IMR-90 (cell line): ENCODE data around the gene CLIC1. TPM values are rescaled to one million over a fixed set of nuclear protein-coding genes. Genes with fewer than 3 reads are reported as not detected.

ENCODE experiments used
- ATAC-seq: fragments of 200-7000 bp; cut with Tn5 transposase; 2 replicates; pipeline ENCODE4 v1.9.1; 2020; ENCODE audit warnings: low read depth, mild to moderate bottlenecking, moderate library complexity
- BruUV-seq: library from RNA; stranded (reverse); fragments of 400-500 nt; replicated peaks from 2 replicates; lab custom pipeline; 2021; lab: Mats Ljungman, UMichigan
- CTCF ChIA-PET: fragments of 300-600 bp; formaldehyde crosslinking; extraction: SDS; loops from one replicate; lab custom pipeline; 2021; ENCODE audit warnings: antibody characterized with exemption; lab: Yijun Ruan, JAX
- POLR2A ChIA-PET: fragments of 300-600 bp; sonication (Branson Sonifier 250); formaldehyde crosslinking; loops from one replicate; lab custom pipeline; 2022; ENCODE audit warnings: antibody characterized with exemption; ENCODE audit not compliant: unreplicated experiment; lab: Charles Lee
- DNase-seq: peaks from one replicate; pipeline ENCODE4 v3.0.0; 2013
- H2AFZ ChIP-seq: replicated peaks from 2 replicates; pipeline ENCODE3; 2013; ENCODE audit warnings: low read length, mild to moderate bottlenecking; ENCODE audit not compliant: poor library complexity
- H2AK5ac ChIP-seq: 2 replicates; pipeline ENCODE4 v1.6.1; 2013; ENCODE audit warnings: low read depth, low read length, inconsistent platforms
- H2AK9ac ChIP-seq: replicated peaks from 2 replicates; pipeline ENCODE3; 2013; ENCODE audit warnings: mild to moderate bottlenecking, low read depth, low read length, moderate library complexity; ENCODE audit not compliant: poor library complexity
- H2BK120ac ChIP-seq: 2 replicates; pipeline ENCODE4 v1.6.1; 2013; ENCODE audit warnings: low read depth, low read length, inconsistent platforms
- H2BK15ac ChIP-seq: 3 replicates; pipeline ENCODE4 v1.6.1; 2013; ENCODE audit warnings: low read depth, low read length, inconsistent platforms
- H2BK20ac ChIP-seq: 2 replicates; pipeline ENCODE4 v1.6.1; 2013; ENCODE audit warnings: low read depth, mild to moderate bottlenecking, inconsistent platforms, low read length, moderate library complexity
- H2BK5ac ChIP-seq: 2 replicates; pipeline ENCODE4 v1.6.1; 2013; ENCODE audit warnings: mild to moderate bottlenecking, low read depth, low read length, inconsistent platforms; ENCODE audit not compliant: poor library complexity, severe bottlenecking
- H3K14ac ChIP-seq: replicated peaks from 2 replicates; pipeline ENCODE4 v1.6.1; 2013; ENCODE audit warnings: low read depth, low read length, inconsistent platforms
- H3K18ac ChIP-seq: 2 replicates; pipeline ENCODE4 v1.6.1; 2013; ENCODE audit warnings: low read depth, low read length, control low read depth
- H3K23ac ChIP-seq: 2 replicates; pipeline ENCODE4 v1.6.1; 2013; ENCODE audit warnings: low read depth, low read length, inconsistent platforms
- H3K27ac ChIP-seq: 2 replicates; pipeline ENCODE4 v1.5.1; 2013; ENCODE audit warnings: mild to moderate bottlenecking, control low read depth, low read length; ENCODE audit not compliant: insufficient read depth
- H3K27me3 ChIP-seq: 2 replicates; pipeline ENCODE4 v1.6.1; 2013; ENCODE audit warnings: low read length; ENCODE audit not compliant: control insufficient read depth, insufficient read depth
- H3K36me3 ChIP-seq: 2 replicates; pipeline ENCODE4 v1.6.1; 2013; ENCODE audit warnings: low read length, mixed read lengths; ENCODE audit not compliant: control insufficient read depth, insufficient read depth
- H3K4ac ChIP-seq: 2 replicates; pipeline ENCODE4 v1.6.1; 2013; ENCODE audit warnings: low read depth, low read length, inconsistent platforms
- H3K4me1 ChIP-seq: 2 replicates; pipeline ENCODE4 v1.6.1; 2013; ENCODE audit warnings: low read length, mixed read lengths; ENCODE audit not compliant: control insufficient read depth, insufficient read depth
- H3K4me2 ChIP-seq: 2 replicates; pipeline ENCODE4 v1.6.1; 2013; ENCODE audit warnings: low read depth, mild to moderate bottlenecking, control low read depth, low read length, moderate library complexity
- H3K4me3 ChIP-seq: 2 replicates; pipeline ENCODE4 v1.5.1; 2013; ENCODE audit warnings: low read depth, mild to moderate bottlenecking, control low read depth, low read length, moderate library complexity; ENCODE audit not compliant: insufficient read depth
- H3K56ac ChIP-seq: 2 replicates; pipeline ENCODE4 v1.6.1; 2013; ENCODE audit warnings: low read length, inconsistent platforms; ENCODE audit not compliant: insufficient read depth; ENCODE audit errors: extremely low read depth
- H3K79me1 ChIP-seq, 2 experiments: 2 replicates each; pipeline ENCODE4 v1.6.1; 2013; ENCODE audit warnings: low read length in 2 of 2, inconsistent platforms in 1 of 2, low read depth in 1 of 2
- H3K9ac ChIP-seq: 2 replicates; pipeline ENCODE4 v1.6.1; 2013; ENCODE audit warnings: low read depth, low read length, control low read depth
- H3K9me1 ChIP-seq: 2 replicates; pipeline ENCODE4 v1.6.1; 2013; ENCODE audit warnings: low read length, inconsistent platforms; ENCODE audit not compliant: insufficient read depth
- H3K9me3 ChIP-seq: 2 replicates; pipeline ENCODE4 v1.6.1; 2013; ENCODE audit warnings: low read length; ENCODE audit not compliant: control insufficient read depth, insufficient read depth
- H4K20me1 ChIP-seq: 2 replicates; pipeline ENCODE4 v1.6.1; 2013; ENCODE audit warnings: low read length, inconsistent platforms; ENCODE audit not compliant: insufficient read depth
- H4K5ac ChIP-seq: 2 replicates; pipeline ENCODE4 v1.6.1; 2013; ENCODE audit warnings: mild to moderate bottlenecking, low read depth, low read length, control low read depth
- H4K8ac ChIP-seq, 2 experiments: 2 replicates each; pipeline ENCODE4 v1.6.1; 2013; ENCODE audit warnings: low read depth in 2 of 2, low read length in 2 of 2, control low read depth in 1 of 2, inconsistent platforms in 1 of 2
- H4K91ac ChIP-seq: 2 replicates; pipeline ENCODE4 v1.6.1; 2013; ENCODE audit warnings: low read depth, low read length, inconsistent platforms; ENCODE audit not compliant: insufficient read depth
- CEBPB ChIP-seq: IDR thresholded peaks from 2 replicates; pipeline ENCODE4 v1.6.1; 2012; ENCODE audit warnings: low read depth, low read length, improper control_type of control experiment
- MAFK ChIP-seq: IDR thresholded peaks from 2 replicates; pipeline ENCODE4 v1.6.1; 2012; ENCODE audit warnings: low read depth, low read length, improper control_type of control experiment
- MAZ ChIP-seq: IDR thresholded peaks from 2 replicates; pipeline ENCODE4 v1.6.1; 2012; ENCODE audit warnings: low read depth, mild to moderate bottlenecking, low read length, improper control_type of control experiment, moderate library complexity, borderline replicate concordance
- MXI1 ChIP-seq: IDR thresholded peaks from 2 replicates; pipeline ENCODE4 v1.6.1; 2012; ENCODE audit warnings: low read depth, mild to moderate bottlenecking, low read length, moderate library complexity, borderline replicate concordance
- POLR2A ChIP-seq: IDR thresholded peaks from 2 replicates; pipeline ENCODE4 v1.6.1; 2012; ENCODE audit warnings: mild to moderate bottlenecking, low read depth, low read length
- WGBS, 2 experiments: methylation state at CpG; one replicate each; pipeline versions ENCODE4 v1.1.5 to v1.1.7; 2013; ENCODE audit warnings: missing lambda C conversion rate in 2 of 2; ENCODE audit not compliant: insufficient read length in 1 of 2; ENCODE audit errors: extremely low coverage in 2 of 2; 5-methylcytosine and 5-hydroxymethylcytosine counted together
- dilution Hi-C: fragments of 300-500 bp; cut with HindIII; formaldehyde crosslinking; loops from one replicate; pipeline ENCODE4 v1.14.3; 2018; ENCODE audit warnings: low sequenced_read_pairs; ENCODE audit not compliant: unreplicated experiment
- in situ Hi-C: fragments of 300-500 bp; cut with MboI; formaldehyde crosslinking; loops from 3 replicates; pipeline ENCODE4 v1.14.3; 2019; ENCODE audit warnings: low sequenced_read_pairs, inconsistent platforms, mixed read lengths
- intact Hi-C: fragments of 100-400 bp; cut with micrococcal nuclease; formaldehyde crosslinking; loops from 2 replicates; pipeline ENCODE4 v1.10.0; 2022
- polyA plus RNA-seq, 3 experiments: library from polyadenylated mRNA; depleted of rRNA; stranded (reverse); fragments of >200 nt; gene quantifications; 2 replicates each; pipeline ENCODE4 v1.2.3, GENCODE V29; 2012; ENCODE audit warnings: low replicate concordance in 1 of 3
- total RNA-seq: library from RNA; depleted of rRNA; stranded (reverse); fragments of >200 nt; gene quantifications from 2 replicates; pipeline ENCODE4 v1.2.3, GENCODE V29; 2012

Gene CLIC1
- total and polyA plus RNA-seq, 2 of the 4 experiments (the other 2 are of a cell fraction) = 706 to 1,185 TPM

- peaks cover 63% of the 10 kb centered on the region for H3K36me3 ChIP-seq
- BruUV-seq = no TSS peak
- POLR2A ChIA-PET = no interaction called here
- H3K56ac ChIP-seq = no peak overlapping the region
- no peaks in the 10 kb centered on the region for H3K9me3 ChIP-seq
- no peaks in the 10 kb centered on the region for H3K4me1 ChIP-seq
- DNase-seq (no peak), ATAC-seq (no peak)
- no peak overlapping the region for H3K4ac ChIP-seq
- no peaks in the 10 kb centered on the region for H3K27me3 ChIP-seq
- H3K79me1 ChIP-seq = peaks cover 4 to 19% of the 10 kb centered on the region in 2 experiments; a peak in 3 of 4 replicates
- H3K9me1 ChIP-seq = no peaks in the 10 kb centered on the region
- H4K5ac ChIP-seq = no peak overlapping the region
- H4K20me1 ChIP-seq = 0 out of 2 replicates have a peak, but pooled peaks cover 4% of the 10 kb centered on the region
- H4K91ac ChIP-seq = no peak overlapping the region
- dilution Hi-C loops = no loop called here
- H2AK9ac ChIP-seq = no peak overlapping the region
- WGBS, 2 experiments = 83% methylated on average over 1 of the region's 6 CpGs; no CpG with 5 or more reads in 1 of the 2 experiments
- no peak overlapping the region for H3K23ac ChIP-seq
- H3K9ac ChIP-seq = no peak overlapping the region
- no peak overlapping the region for H2AK5ac ChIP-seq
- TF ChIP-seq MAZ (no peak), CEBPB (no peak), MAFK (no peak), MXI1 (no peak), POLR2A (no peak)
- no peak overlapping the region for H3K18ac ChIP-seq
- no peak overlapping the region for H4K8ac ChIP-seq
- in situ Hi-C loops = no loop called here
- no peak overlapping the region for H3K14ac ChIP-seq
- H2BK15ac ChIP-seq = no peak overlapping the region
- H3K27ac ChIP-seq = no peak overlapping the region
- H2BK5ac ChIP-seq = no peak overlapping the region
- H2BK20ac ChIP-seq = no peak overlapping the region
- H3K4me2 ChIP-seq = no peak overlapping the region
- H2AFZ ChIP-seq = no peak overlapping the region
- CTCF ChIA-PET = no interaction called here
- H3K4me3 ChIP-seq = no peak overlapping the region
- no peak overlapping the region for H2BK120ac ChIP-seq
- intact Hi-C loops = no loop called here
Measured at GRCh38 chr6:31693535-31693934, 42.8 kb downstream of the CLIC1 start.
